Posterior cingulate gyrus (tissue), 11 donors: ENCODE results near the gene PTPN3.
A peak's percentile ranks its signal among the peaks of the same experiment; 100 is the strongest.

Source experiments
- DNase-seq, 10 donors: peaks; one replicate each; pipeline versions ENCODE4 v3.0.0 to v3.0.0-alpha.2; 2020 to 2021; ENCODE audit warnings: mixed read lengths in 3 of 10
- intact Hi-C: fragments of 100-400 bp; cut with DNase I; formaldehyde crosslinking; loops from one replicate; pipeline ENCODE4 v1.15.1; 2023

PTPN3 gene

GRCh38 chr9:109439378-109440116, 58.6 kb downstream of the PTPN3 start:
- intact Hi-C loops: loop anchor here (2.0 kb wide), 2 partner anchors 29 to 81 kb away; no protein-coding TSS in a partner anchor

DNA sequence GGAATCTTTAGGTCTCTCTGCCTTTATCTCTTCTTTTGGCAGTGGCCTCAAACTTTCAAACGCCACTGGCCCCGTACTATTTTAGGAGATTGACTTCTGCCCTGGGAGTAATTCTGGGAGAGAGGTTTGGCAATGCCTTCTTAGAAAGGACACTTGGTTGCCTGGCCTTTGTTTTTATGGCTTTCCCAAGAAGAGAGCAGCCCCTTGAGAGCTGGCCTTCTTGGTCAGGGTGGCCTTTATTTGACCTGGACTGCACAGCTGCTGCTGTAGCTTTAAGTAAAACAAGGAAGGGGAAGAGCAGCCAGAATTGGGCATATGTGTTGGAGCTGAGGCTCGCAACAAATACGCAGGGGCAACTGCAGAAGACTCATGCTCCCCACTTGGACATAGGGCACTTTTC, 60.8 kb downstream of the PTPN3 start:
- intact Hi-C loops: no loop called here
- peak in 1 of 10 donors; percentile 4 for DNase-seq

More at GRCh38 chr9:109439378-109440116, 58.6 kb downstream of the PTPN3 start:
- no peak for DNase-seq

DNA sequence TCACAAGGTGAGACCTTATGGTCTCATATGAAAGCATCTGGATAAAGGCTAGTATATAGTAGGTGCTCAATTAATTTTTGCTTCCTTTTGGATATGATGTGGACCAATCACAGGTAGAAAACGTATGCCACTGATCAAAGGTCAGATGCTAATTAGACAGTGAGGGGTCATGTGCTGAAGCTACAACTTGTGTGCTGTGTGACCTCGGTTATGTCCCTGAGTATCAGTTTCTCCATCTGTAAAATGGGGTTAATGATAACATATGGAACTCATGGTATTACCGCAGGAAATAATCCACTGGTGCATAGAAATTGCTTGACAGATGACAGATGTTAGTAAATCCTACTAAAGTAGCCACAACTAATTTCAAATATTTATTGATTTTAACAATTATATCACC, 62.0 kb downstream of the PTPN3 start:
- no peak for DNase-seq
- intact Hi-C loops: no loop called here

DNA sequence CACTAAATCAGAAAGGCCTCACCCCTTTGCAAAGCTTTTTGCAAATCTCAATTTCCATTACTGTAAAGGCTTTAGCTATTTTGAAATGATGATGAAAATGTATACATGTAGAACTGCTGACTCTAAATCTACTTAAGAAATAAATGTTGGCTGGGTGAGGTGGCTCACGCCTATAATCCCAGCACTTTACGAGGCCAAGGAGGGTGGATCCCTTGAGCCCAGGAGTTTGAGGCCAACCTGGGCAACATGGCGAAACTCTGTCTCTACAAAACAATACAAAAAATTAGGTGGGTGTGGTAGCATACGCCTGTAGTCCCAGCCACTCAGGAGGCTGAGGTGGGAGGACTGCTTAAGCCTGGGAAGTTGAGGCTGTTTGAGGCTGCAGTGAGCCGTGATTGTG, 64.6 kb downstream of the PTPN3 start:
- peak in 1 of 10 donors; percentile 20 for DNase-seq

GRCh38 chr9:109430231-109430630, 67.9 kb downstream of the PTPN3 start:
- intact Hi-C loops: no loop called here
- no peak for DNase-seq

More for the DNA sequence above, 64.6 kb downstream of the PTPN3 start:
- intact Hi-C loops: no loop called here

DNA sequence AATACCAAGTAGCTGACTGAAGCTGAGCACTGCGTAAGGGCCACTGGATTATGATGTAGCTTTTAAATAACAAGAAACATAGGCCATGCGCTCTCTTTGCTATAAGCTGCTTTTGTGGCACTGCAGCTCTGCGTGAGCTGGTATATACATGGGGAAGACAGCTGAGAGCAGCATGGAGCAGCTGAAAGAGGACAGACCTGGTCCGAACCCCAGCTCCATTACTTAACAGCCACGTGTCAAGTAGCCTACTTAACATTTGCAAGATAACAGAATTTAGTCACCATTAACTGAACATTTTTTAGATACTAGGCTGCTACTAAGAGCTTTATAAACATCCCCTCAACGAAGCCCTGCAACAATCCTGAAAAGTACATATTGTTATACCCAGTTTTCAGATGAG, 69.3 kb downstream of the PTPN3 start:
- intact Hi-C loops: no loop called here
- peak in 1 of 10 donors; percentile 26 for DNase-seq

DNA sequence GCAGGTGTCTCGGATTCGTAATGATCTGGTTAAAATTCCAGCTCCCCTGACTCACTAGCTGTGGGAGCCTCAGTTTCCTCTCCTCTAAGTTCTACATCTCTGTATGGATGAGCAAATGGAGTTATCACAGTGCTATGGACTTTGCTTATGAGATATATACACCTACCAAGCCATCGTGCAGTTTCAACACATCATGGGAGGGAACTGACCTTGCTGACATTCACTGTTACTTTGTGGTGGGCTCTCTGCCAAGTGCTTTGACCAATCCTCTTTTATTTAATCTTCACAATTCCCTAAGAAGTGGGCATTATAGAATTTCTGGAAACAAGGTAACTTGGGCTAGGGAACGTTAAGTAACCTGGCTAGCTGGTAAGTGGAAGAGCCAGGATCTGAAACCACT, 70.2 kb downstream of the PTPN3 start:
- intact Hi-C loops: no loop called here
- DNase-seq: no peak

- DNase-seq: no peak
- intact Hi-C loops: no loop called here
Measured at GRCh38 chr9:109426626-109427402, 71.3 kb downstream of the PTPN3 start.

- intact Hi-C loops: no loop called here
- no peak for DNase-seq
Measured at GRCh38 chr9:109424618-109425017, 73.5 kb downstream of the PTPN3 start.

GRCh38 chr9:109423877-109424276, 74.2 kb downstream of the PTPN3 start:
- intact Hi-C loops: no loop called here
- DNase-seq: no peak

DNA sequence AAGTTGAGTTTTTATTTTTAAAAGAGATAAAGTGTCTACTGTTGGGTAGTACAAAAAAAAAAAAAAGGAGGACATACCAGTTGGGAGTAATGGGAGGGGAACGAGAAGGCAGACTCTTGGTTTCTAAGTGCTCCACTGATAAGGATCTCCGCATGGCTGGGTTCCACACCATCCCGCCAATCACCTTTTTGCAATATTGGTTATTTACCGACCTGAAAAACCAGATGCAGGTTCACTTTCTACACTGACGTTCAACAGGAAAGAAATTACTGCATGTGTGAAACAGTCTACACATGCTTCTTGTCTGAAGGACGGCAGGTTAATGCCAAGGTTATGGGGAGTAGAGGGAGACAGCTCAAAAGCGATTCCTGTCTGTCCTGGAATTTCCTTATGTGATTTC, 75.5 kb downstream of the PTPN3 start:
- DNase-seq: no peak
- intact Hi-C loops: no loop called here

- no peak for DNase-seq
- intact Hi-C loops: no loop called here
Measured at GRCh38 chr9:109421026-109421970, 76.8 kb downstream of the PTPN3 start.

- intact Hi-C loops: no loop called here
Measured at GRCh38 chr9:109419531-109419930, 78.6 kb downstream of the PTPN3 start.

GRCh38 chr9:109418827-109419226, 79.3 kb downstream of the PTPN3 start:
- no peak for DNase-seq
- intact Hi-C loops: no loop called here

More at GRCh38 chr9:109419531-109419930, 78.6 kb downstream of the PTPN3 start:
- no peak for DNase-seq

DNA sequence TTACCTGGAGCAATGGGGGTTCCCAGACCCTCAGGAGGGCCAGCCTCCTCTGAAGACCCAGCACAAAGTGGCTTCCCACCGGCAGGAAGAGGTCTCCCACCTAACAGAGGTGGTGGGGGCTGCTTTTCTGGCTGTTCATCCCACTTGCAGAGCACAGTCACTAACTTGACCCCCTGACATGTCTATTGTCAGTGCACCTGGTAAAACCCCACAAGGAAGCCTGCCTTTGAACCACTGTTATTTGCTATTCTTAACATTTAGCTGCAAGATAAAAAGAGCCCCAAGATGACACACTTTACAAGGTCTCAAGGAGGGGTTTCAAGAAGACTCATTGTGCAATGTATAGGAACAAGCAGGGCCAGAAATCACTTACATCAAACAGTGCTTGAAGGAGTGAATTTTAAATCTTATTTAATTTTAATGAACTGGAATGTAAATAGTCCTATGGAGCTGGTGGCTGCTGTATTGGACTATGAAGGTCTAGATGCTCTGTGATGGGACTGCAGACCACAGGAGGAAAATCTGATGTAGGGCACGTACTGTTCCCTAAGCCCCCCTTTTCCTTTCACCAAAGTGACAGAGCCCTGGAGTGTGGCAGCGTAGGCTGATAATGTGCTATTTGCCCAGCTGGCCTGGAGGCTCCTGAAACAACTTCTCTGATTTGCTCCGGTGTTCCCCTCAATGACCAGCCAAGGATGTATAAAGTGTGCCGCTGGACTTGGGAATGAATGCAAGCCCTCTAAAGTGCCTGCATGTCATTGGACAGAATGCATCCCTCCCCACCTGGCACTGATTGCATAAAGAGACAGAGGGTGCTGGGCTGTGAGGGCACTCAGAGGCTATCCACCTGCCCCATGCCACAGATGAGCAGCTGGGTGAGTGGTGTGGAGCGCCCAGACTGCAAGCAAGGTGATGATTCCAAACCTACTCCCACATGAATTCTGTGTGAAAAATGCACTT, 80.2 kb downstream of the PTPN3 start:
- intact Hi-C loops: no loop called here
- DNase-seq: no peak

GRCh38 chr9:109417054-109417453, 81.1 kb downstream of the PTPN3 start:
- DNase-seq: peak in 4 of 10 donors; percentile 22 to 77 (median 28)
- intact Hi-C loops: no loop called here

DNA sequence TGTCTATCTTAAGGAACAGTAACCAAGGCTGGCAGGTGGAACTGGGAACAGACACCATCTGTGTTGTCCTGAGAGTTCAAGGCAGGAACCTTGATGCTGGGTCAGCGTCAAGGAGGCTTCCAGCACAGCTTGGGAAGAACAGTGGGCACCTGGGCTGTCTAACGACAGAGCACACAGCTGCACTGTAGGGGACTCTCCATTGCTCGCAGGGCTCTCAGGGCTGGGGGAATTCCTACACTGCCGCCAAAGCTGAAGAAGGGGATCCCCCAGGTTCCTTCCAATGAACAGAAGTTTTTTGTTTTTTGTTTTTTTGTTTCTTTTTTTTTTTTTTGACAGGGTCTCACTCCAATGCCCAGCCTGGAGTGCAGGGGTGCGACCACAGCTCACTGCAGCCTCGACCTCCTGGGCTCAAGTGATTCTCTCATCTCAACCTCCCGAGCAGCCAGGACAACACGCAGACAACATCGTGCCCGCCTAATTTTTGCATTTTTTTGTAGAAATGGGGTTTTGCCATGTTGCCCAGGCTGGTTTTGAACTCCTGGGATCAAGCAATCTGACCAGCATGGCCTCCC, 81.9 kb downstream of the PTPN3 start:
- no peak for DNase-seq
- intact Hi-C loops: no loop called here

GRCh38 chr9:109414125-109414785, 83.9 kb downstream of the PTPN3 start:
- DNase-seq: no peak
- intact Hi-C loops: no loop called here
